Measurements from ENCODE around the gene APLP2.
A peak's percentile ranks its signal among the peaks of the same experiment; 100 is the strongest.

The APLP2 gene

GRCh38 chr11:130139401-130139800, 69.7 kb downstream of the APLP2 start:
- no peak overlapping the region for H3K27ac ChIP-seq (ENCODE audit: low read depth in 2 of 2, low read length in 2 of 2)
- H3K36me3 ChIP-seq (ENCODE audit: control insufficient read depth in 2 of 2, insufficient read depth in 2 of 2, low read length in 2 of 2), result peaks cover 43 to 72% of the 10 kb centered on the region in 2 donors
- H3K4me3 ChIP-seq (ENCODE audit: low read length in 2 of 2), result no peak overlapping the region
- peaks cover 11 to 13% of the 10 kb centered on the region in 2 donors for H3K4me1 ChIP-seq (ENCODE audit: control insufficient read depth in 2 of 2, insufficient read depth in 2 of 2, low read length in 2 of 2)
- no peak overlapping the region for H3K9ac ChIP-seq (ENCODE audit: low read depth in 1 of 2, low read length in 2 of 2)
- H3K9me3 ChIP-seq (ENCODE audit: control insufficient read depth in 2 of 2, low read length in 2 of 2), result no peaks in the 10 kb centered on the region
- H3K27me3 ChIP-seq (ENCODE audit: control insufficient read depth in 2 of 2, insufficient read depth in 2 of 2, low read length in 2 of 2), result no peaks in the 10 kb centered on the region

DNA sequence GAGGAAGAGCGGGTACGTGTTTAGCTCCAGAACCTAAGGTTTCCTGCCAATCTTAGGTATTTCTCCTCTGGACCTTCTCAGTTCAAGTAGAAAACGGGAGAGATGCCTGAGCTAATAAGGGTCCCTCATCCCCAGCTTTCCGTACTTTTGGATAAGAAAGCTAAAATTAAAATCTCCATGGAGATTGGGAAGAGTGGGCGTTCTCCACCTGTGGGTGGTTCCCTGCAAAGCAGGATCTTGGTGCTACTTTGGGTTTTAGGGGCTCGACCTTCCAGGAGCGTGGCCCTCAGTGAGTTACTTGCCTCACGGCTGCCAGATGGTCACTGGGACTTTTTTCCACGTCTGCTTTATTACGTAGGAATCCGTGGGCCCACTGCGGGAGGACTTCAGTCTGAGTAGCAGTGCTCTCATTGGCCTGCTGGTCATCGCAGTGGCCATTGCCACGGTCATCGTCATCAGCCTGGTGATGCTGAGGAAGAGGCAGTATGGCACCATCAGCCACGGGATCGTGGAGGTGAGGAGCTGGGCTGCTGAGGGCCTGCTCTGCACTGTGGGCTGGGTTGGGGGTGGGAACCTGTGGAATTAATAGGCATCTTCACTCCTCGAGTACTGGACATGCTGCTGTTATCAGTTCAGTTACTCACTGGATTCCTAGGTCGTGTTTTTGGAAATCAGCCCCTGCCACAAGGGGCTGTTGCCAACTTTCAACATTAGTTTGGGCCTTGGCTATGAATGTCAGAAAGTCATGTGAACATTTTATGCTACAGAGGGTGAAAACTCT, 72.1 kb downstream of the APLP2 start:
- H3K4me1 ChIP-seq (ENCODE audit: control insufficient read depth in 2 of 2, insufficient read depth in 2 of 2, low read length in 2 of 2), result peaks cover 33 to 34% of the 10 kb centered on the region in 2 donors

DNA sequence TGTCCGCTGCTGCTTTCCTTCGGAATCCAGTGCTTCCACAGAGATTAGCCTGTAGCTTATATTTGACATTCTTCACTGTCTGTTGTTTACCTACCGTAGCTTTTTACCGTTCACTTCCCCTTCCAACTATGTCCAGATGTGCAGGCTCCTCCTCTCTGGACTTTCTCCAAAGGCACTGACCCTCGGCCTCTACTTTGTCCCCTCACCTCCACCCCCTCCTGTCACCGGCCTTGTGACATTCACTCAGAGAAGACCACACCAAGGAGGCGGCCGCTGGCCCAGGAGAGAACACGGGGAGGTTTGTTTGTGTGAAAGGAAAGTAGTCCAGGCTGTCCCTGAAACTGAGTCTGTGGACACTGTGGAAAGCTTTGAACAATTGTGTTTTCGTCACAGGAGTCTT, 74.4 kb downstream of the APLP2 start:
- Histone ChIP-seq H3K4me1 (ENCODE audit: control insufficient read depth in 2 of 2, insufficient read depth in 2 of 2, low read length in 2 of 2) (peaks cover 38 to 43% of the 10 kb centered on the region in 2 donors), H3K9ac (ENCODE audit: low read depth in 1 of 2, low read length in 2 of 2) (peak overlapping the region; percentile 34 to 41), H3K27me3 (ENCODE audit: control insufficient read depth in 2 of 2, insufficient read depth in 2 of 2, low read length in 2 of 2) (no peaks in the 10 kb centered on the region), H3K36me3 (ENCODE audit: control insufficient read depth in 2 of 2, insufficient read depth in 2 of 2, low read length in 2 of 2) (peaks cover 25 to 40% of the 10 kb centered on the region in 2 donors), H3K27ac (ENCODE audit: low read depth in 2 of 2, low read length in 2 of 2) (peak overlapping the region; percentile 96 to 97), H3K4me3 (ENCODE audit: low read length in 2 of 2) (peak overlapping the region in 1 of 2 donors; percentile 14), H3K9me3 (ENCODE audit: control insufficient read depth in 2 of 2, low read length in 2 of 2) (no peaks in the 10 kb centered on the region)

More for the DNA sequence above, 72.1 kb downstream of the APLP2 start:
- Histone ChIP-seq H3K27me3 (ENCODE audit: control insufficient read depth in 2 of 2, insufficient read depth in 2 of 2, low read length in 2 of 2) (no peaks in the 10 kb centered on the region), H3K9me3 (ENCODE audit: control insufficient read depth in 2 of 2, low read length in 2 of 2) (no peaks in the 10 kb centered on the region), H3K4me3 (ENCODE audit: low read length in 2 of 2) (no peak overlapping the region), H3K9ac (ENCODE audit: low read depth in 1 of 2, low read length in 2 of 2) (no peak overlapping the region), H3K27ac (ENCODE audit: low read depth in 2 of 2, low read length in 2 of 2) (no peak overlapping the region), H3K36me3 (ENCODE audit: control insufficient read depth in 2 of 2, insufficient read depth in 2 of 2, low read length in 2 of 2) (peaks cover 31 to 57% of the 10 kb centered on the region in 2 donors)

- H3K4me3 ChIP-seq (ENCODE audit: low read length in 2 of 2), result peak overlapping the region in 1 of 2 donors; percentile 9
- peaks cover 38 to 43% of the 10 kb centered on the region in 2 donors for H3K4me1 ChIP-seq (ENCODE audit: control insufficient read depth in 2 of 2, insufficient read depth in 2 of 2, low read length in 2 of 2)
- H3K9ac ChIP-seq (ENCODE audit: low read depth in 1 of 2, low read length in 2 of 2), result peak overlapping the region; percentile 38 to 41
- no peaks in the 10 kb centered on the region for H3K9me3 ChIP-seq (ENCODE audit: control insufficient read depth in 2 of 2, low read length in 2 of 2)
- H3K36me3 ChIP-seq (ENCODE audit: control insufficient read depth in 2 of 2, insufficient read depth in 2 of 2, low read length in 2 of 2), result peaks cover 25 to 34% of the 10 kb centered on the region in 2 donors
- no peaks in the 10 kb centered on the region for H3K27me3 ChIP-seq (ENCODE audit: control insufficient read depth in 2 of 2, insufficient read depth in 2 of 2, low read length in 2 of 2)
- peak overlapping the region; percentile 96 to 97 for H3K27ac ChIP-seq (ENCODE audit: low read depth in 2 of 2, low read length in 2 of 2)
Measured at GRCh38 chr11:130144861-130145281, 75.2 kb downstream of the APLP2 start.

- peaks cover 22 to 29% of the 10 kb centered on the region in 2 donors for H3K36me3 ChIP-seq (ENCODE audit: control insufficient read depth in 2 of 2, insufficient read depth in 2 of 2, low read length in 2 of 2)
Measured at GRCh38 chr11:130145311-130145812, 75.7 kb downstream of the APLP2 start.

DNA sequence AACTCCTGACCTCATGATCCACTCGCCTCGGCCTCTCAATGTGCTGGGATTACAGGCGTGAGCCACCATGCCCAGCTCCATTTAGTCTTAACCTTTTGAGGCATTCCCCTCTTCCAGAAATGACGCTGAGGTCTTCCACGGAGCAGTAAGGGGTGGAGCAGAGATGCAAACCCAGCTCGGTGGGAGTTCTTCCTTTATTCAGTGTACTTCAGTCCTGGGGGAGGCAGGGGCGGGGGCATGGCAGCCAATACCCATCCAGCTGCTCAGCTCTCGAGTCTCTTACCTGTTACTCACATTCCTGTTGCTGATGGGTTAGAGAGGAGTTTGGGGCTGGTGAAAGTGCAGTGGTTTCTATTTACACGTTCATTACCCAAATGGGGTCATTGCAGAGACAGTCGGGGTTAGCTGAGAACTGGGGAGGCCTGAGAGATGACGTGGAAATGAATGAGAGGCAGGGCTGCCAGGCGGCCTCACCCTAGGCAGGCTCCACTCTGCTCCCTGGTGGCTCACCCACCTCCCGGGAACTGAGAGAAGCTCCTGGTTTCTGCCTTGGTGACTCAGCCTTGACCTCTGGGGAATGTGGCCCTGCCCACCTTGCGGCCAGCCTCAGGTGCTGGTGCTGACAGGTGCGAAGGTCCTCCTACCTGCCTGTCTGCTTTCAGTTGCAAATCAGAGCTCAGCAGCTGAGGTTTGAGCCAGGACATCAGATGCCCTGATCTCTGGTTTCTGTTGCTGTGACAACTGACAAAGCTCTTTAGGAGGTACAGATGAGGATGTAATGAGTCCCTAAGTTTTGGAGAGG, 76.5 kb downstream of the APLP2 start:
- no peak overlapping the region for H3K4me3 ChIP-seq (ENCODE audit: low read length in 2 of 2)
- peak overlapping the region; percentile 55 to 63 for H3K9ac ChIP-seq (ENCODE audit: low read depth in 1 of 2, low read length in 2 of 2)
- peaks cover 19 to 24% of the 10 kb centered on the region in 2 donors for H3K36me3 ChIP-seq (ENCODE audit: control insufficient read depth in 2 of 2, insufficient read depth in 2 of 2, low read length in 2 of 2)
- no peaks in the 10 kb centered on the region for H3K9me3 ChIP-seq (ENCODE audit: control insufficient read depth in 2 of 2, low read length in 2 of 2)
- H3K27me3 ChIP-seq (ENCODE audit: control insufficient read depth in 2 of 2, insufficient read depth in 2 of 2, low read length in 2 of 2), result no peaks in the 10 kb centered on the region
- H3K4me1 ChIP-seq (ENCODE audit: control insufficient read depth in 2 of 2, insufficient read depth in 2 of 2, low read length in 2 of 2), result peaks cover 38 to 43% of the 10 kb centered on the region in 2 donors
- peak overlapping the region; percentile 96 to 97 for H3K27ac ChIP-seq (ENCODE audit: low read depth in 2 of 2, low read length in 2 of 2)

More at GRCh38 chr11:130145311-130145812, 75.7 kb downstream of the APLP2 start:
- H3K27me3 ChIP-seq (ENCODE audit: control insufficient read depth in 2 of 2, insufficient read depth in 2 of 2, low read length in 2 of 2), result no peaks in the 10 kb centered on the region
- peaks cover 38 to 43% of the 10 kb centered on the region in 2 donors for H3K4me1 ChIP-seq (ENCODE audit: control insufficient read depth in 2 of 2, insufficient read depth in 2 of 2, low read length in 2 of 2)
- peak overlapping the region; percentile 55 to 63 for H3K9ac ChIP-seq (ENCODE audit: low read depth in 1 of 2, low read length in 2 of 2)
- H3K27ac ChIP-seq (ENCODE audit: low read depth in 2 of 2, low read length in 2 of 2), result peak overlapping the region; percentile 96 to 97
- no peaks in the 10 kb centered on the region for H3K9me3 ChIP-seq (ENCODE audit: control insufficient read depth in 2 of 2, low read length in 2 of 2)
- no peak overlapping the region for H3K4me3 ChIP-seq (ENCODE audit: low read length in 2 of 2)

- Histone ChIP-seq H3K9me3 (ENCODE audit: control insufficient read depth in 2 of 2, low read length in 2 of 2) (no peaks in the 10 kb centered on the region), H3K36me3 (ENCODE audit: control insufficient read depth in 2 of 2, insufficient read depth in 2 of 2, low read length in 2 of 2) (peaks cover 13 to 18% of the 10 kb centered on the region in 2 donors), H3K4me1 (ENCODE audit: control insufficient read depth in 2 of 2, insufficient read depth in 2 of 2, low read length in 2 of 2) (peaks cover 38 to 43% of the 10 kb centered on the region in 2 donors), H3K27ac (ENCODE audit: low read depth in 2 of 2, low read length in 2 of 2) (peak overlapping the region; percentile 96 to 97), H3K9ac (ENCODE audit: low read depth in 1 of 2, low read length in 2 of 2) (peak overlapping the region; percentile 54 to 55), H3K4me3 (ENCODE audit: low read length in 2 of 2) (peak overlapping the region in 1 of 2 donors; percentile 0), H3K27me3 (ENCODE audit: control insufficient read depth in 2 of 2, insufficient read depth in 2 of 2, low read length in 2 of 2) (no peaks in the 10 kb centered on the region)
Measured at GRCh38 chr11:130146796-130147195, 77.1 kb downstream of the APLP2 start.

GRCh38 chr11:130148796-130149326, 79.2 kb downstream of the APLP2 start:
- Histone ChIP-seq H3K9me3 (ENCODE audit: control insufficient read depth in 2 of 2, low read length in 2 of 2) (no peaks in the 10 kb centered on the region), H3K27ac (ENCODE audit: low read depth in 2 of 2, low read length in 2 of 2) (no peak overlapping the region)

DNA sequence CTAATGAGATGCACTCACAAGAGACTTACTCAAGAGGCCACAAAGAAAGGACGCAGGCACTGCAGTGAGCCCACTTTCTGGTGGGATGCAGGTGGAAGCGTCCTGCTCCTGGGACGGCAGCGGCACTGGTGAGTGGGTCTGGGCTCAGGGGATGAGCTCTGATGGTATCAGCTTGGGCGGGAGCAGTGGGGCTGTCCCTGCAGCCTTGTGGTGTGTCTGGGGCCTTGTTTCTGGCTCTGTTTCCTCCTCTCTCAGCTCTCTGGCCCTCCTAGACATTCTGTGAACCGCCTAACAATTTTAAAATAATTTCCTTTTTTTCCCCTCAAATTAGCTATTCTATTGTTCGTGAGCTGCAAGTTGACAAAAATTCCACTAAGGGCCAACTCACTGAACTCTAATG, 81.1 kb downstream of the APLP2 start:
- Histone ChIP-seq H3K27ac (ENCODE audit: low read depth in 2 of 2, low read length in 2 of 2) (no peak overlapping the region), H3K4me3 (ENCODE audit: low read length in 2 of 2) (no peak overlapping the region), H3K9ac (ENCODE audit: low read depth in 1 of 2, low read length in 2 of 2) (no peak overlapping the region), H3K4me1 (ENCODE audit: control insufficient read depth in 2 of 2, insufficient read depth in 2 of 2, low read length in 2 of 2) (peaks cover 13 to 20% of the 10 kb centered on the region in 2 donors), H3K9me3 (ENCODE audit: control insufficient read depth in 2 of 2, low read length in 2 of 2) (no peaks in the 10 kb centered on the region), H3K36me3 (ENCODE audit: control insufficient read depth in 2 of 2, insufficient read depth in 2 of 2, low read length in 2 of 2) (no peaks in the 10 kb centered on the region), H3K27me3 (ENCODE audit: control insufficient read depth in 2 of 2, insufficient read depth in 2 of 2, low read length in 2 of 2) (no peaks in the 10 kb centered on the region)

More at GRCh38 chr11:130148796-130149326, 79.2 kb downstream of the APLP2 start:
- H3K36me3 ChIP-seq (ENCODE audit: control insufficient read depth in 2 of 2, insufficient read depth in 2 of 2, low read length in 2 of 2), result peaks cover 4 to 10% of the 10 kb centered on the region in 2 donors
- H3K4me1 ChIP-seq (ENCODE audit: control insufficient read depth in 2 of 2, insufficient read depth in 2 of 2, low read length in 2 of 2), result peaks cover 29 to 38% of the 10 kb centered on the region in 2 donors
- H3K4me3 ChIP-seq (ENCODE audit: low read length in 2 of 2), result no peak overlapping the region
- H3K27me3 ChIP-seq (ENCODE audit: control insufficient read depth in 2 of 2, insufficient read depth in 2 of 2, low read length in 2 of 2), result no peaks in the 10 kb centered on the region
- H3K9ac ChIP-seq (ENCODE audit: low read depth in 1 of 2, low read length in 2 of 2), result no peak overlapping the region

Measured in mucosa of rectum (tissue), 2 donors.